PC-9 (cell line): ENCODE data around the gene CYFIP2. TPM values are rescaled to one million over a fixed set of nuclear protein-coding genes. Genes with fewer than 3 reads are reported as not detected.
A peak's percentile ranks its signal among the peaks of the same experiment; 100 is the strongest.

Source experiments
- BruUV-seq: library from RNA; stranded (reverse); fragments of 400-500 nt; replicated peaks from 2 replicates; lab custom pipeline; 2021; lab: Mats Ljungman, UMichigan
- CTCF ChIA-PET: fragments of 300-600 bp; sonication (Branson Sonifier 250); formaldehyde crosslinking; loops from one replicate; lab custom pipeline; 2022; ENCODE audit warnings: antibody characterized with exemption; lab: Charles Lee
- POLR2A ChIA-PET: fragments of 300-600 bp; sonication (Branson Sonifier 250); formaldehyde crosslinking; loops from one replicate; lab custom pipeline; 2022; ENCODE audit warnings: antibody characterized with exemption; ENCODE audit not compliant: unreplicated experiment; lab: Charles Lee
- DNase-seq, 2 experiments: peaks; one replicate each; pipeline versions ENCODE4 v3.0.0 to v3.0.0-alpha.2; 2015 to 2022; ENCODE audit warnings: mixed read lengths in 1 of 2
- H2AFZ ChIP-seq: fragments of 200-600 bp; sonication (generic); 2 replicates; pipeline ENCODE4 v1.8.1; 2017; ENCODE audit warnings: antibody characterized with exemption
- H3F3A ChIP-seq: fragments of 200-600 bp; sonication (generic); 2 replicates; pipeline ENCODE4 v1.8.1; 2017; ENCODE audit warnings: antibody characterized with exemption, mild to moderate bottlenecking, low read depth; ENCODE audit not compliant: insufficient read depth
- H3K27ac ChIP-seq: fragments of 200-600 bp; sonication (generic); 2 replicates; pipeline ENCODE4 v1.6.1; 2016; ENCODE audit warnings: mixed run types
- H3K27me3 ChIP-seq: fragments of 200-600 bp; sonication (generic); 2 replicates; pipeline ENCODE4 v1.6.1; 2016; ENCODE audit warnings: low read depth, mixed run types; ENCODE audit not compliant: insufficient read depth
- H3K36me3 ChIP-seq: fragments of 200-600 bp; sonication (generic); 2 replicates; pipeline ENCODE4 v1.6.1; 2016; ENCODE audit warnings: low read depth, mixed run types
- H3K4me1 ChIP-seq: fragments of 200-600 bp; sonication (generic); replicated peaks from 2 replicates; pipeline ENCODE4 v1.6.1; 2016; ENCODE audit warnings: mixed run types; ENCODE audit not compliant: insufficient read depth
- H3K4me2 ChIP-seq: fragments of 200-600 bp; sonication (generic); 2 replicates; pipeline ENCODE4 v1.6.1; 2017; ENCODE audit warnings: mixed run types
- H3K4me3 ChIP-seq: fragments of 200-600 bp; sonication (generic); 2 replicates; pipeline ENCODE4 v1.6.1; 2016; ENCODE audit warnings: mixed run types
- H3K79me2 ChIP-seq: fragments of 200-600 bp; sonication (generic); 2 replicates; pipeline ENCODE4 v1.6.1; 2017; ENCODE audit warnings: low read depth, mixed run types
- H3K9me2 ChIP-seq: fragments of 200-600 bp; sonication (generic); 2 replicates; pipeline ENCODE4 v1.8.1; 2017; ENCODE audit warnings: mild to moderate bottlenecking; ENCODE audit not compliant: insufficient read depth
- H3K9me3 ChIP-seq: fragments of 200-600 bp; sonication (generic); 2 replicates; pipeline ENCODE4 v1.8.1; 2016; ENCODE audit warnings: low read depth; ENCODE audit not compliant: insufficient read depth
- H4K20me1 ChIP-seq: fragments of 200-600 bp; sonication (generic); 2 replicates; pipeline ENCODE4 v1.8.1; 2017; ENCODE audit not compliant: insufficient read depth
- CTCF ChIP-seq: fragments of 200-600 bp; sonication (generic); conservative IDR thresholded peaks from 2 replicates; pipeline ENCODE4 v1.6.1; 2017; ENCODE audit warnings: mixed run types, antibody characterized with exemption, mild to moderate bottlenecking, moderate library complexity
- EZH2 ChIP-seq: fragments of 200-600 bp; sonication (generic); IDR thresholded peaks from 2 replicates; pipeline ENCODE4 v1.8.0; 2017; ENCODE audit warnings: antibody characterized with exemption, low read depth
- intact Hi-C: fragments of 100-400 bp; cut with micrococcal nuclease; formaldehyde crosslinking; loops from one replicate; pipeline ENCODE4 v1.10.0; 2022; ENCODE audit not compliant: unreplicated experiment
- total RNA-seq: library from RNA; stranded (reverse); gene quantifications from 2 replicates; pipeline ENCODE4 v1.2.3, GENCODE V29; 2021

Gene CYFIP2
- total RNA-seq, 1 experiment from 2014 or later: not detected

GRCh38 chr5:157266286-157267007 lies 524 bp downstream of the CYFIP2 start:
- ChIA-PET POLR2A (no interaction called here), CTCF (no interaction called here)
- H3K9me2 ChIP-seq: no peaks in the 10 kb centered on the region
- no TSS peak for BruUV-seq
- H3K4me3 ChIP-seq: no peak overlapping the region
- no peak overlapping the region for H3K4me2 ChIP-seq
- H3K27me3 ChIP-seq: peaks cover 30% of the 10 kb centered on the region
- intact Hi-C loops: loop anchor here (10.0 kb wide), 1 partner anchor 122 kb away; the partner anchor contains the start of gene MED7
- H3K79me2 ChIP-seq: no peaks in the 10 kb centered on the region
- H2AFZ ChIP-seq: no peak overlapping the region
- no peaks in the 10 kb centered on the region for H4K20me1 ChIP-seq
- H3K4me1 ChIP-seq: no peaks in the 10 kb centered on the region
- no peaks in the 10 kb centered on the region for H3K36me3 ChIP-seq
- DNase-seq: peak in 1 of 2 experiments; percentile 10
- no peak overlapping the region for H3K27ac ChIP-seq
- H3K9me3 ChIP-seq: no peaks in the 10 kb centered on the region
- no peak for TF ChIP-seq CTCF
- TF ChIP-seq EZH2: no peak
- H3F3A ChIP-seq: no peaks in the 10 kb centered on the region

- no peaks in the 10 kb centered on the region for H4K20me1 ChIP-seq
- H3K4me1 ChIP-seq: no peaks in the 10 kb centered on the region
- no peaks in the 10 kb centered on the region for H3K79me2 ChIP-seq
- no TSS peak for BruUV-seq
- no peak for TF ChIP-seq EZH2
- no peak for TF ChIP-seq CTCF
- H2AFZ ChIP-seq: no peak overlapping the region
- POLR2A ChIA-PET: no interaction called here
- no peak overlapping the region for H3K4me3 ChIP-seq
- H3K27me3 ChIP-seq: peaks cover 30% of the 10 kb centered on the region
- intact Hi-C loops: loop anchor here (10.0 kb wide), 1 partner anchor 122 kb away; the partner anchor contains the start of gene MED7
- CTCF ChIA-PET: no interaction called here
- no peaks in the 10 kb centered on the region for H3K9me2 ChIP-seq
- no peak overlapping the region for H3K27ac ChIP-seq
- H3K36me3 ChIP-seq: no peaks in the 10 kb centered on the region
- no peaks in the 10 kb centered on the region for H3F3A ChIP-seq
- no peak overlapping the region for H3K4me2 ChIP-seq
- no peak for DNase-seq
- H3K9me3 ChIP-seq: no peaks in the 10 kb centered on the region
Measured at GRCh38 chr5:157267025-157267424, 1.1 kb downstream of the CYFIP2 start.

GRCh38 chr5:157267761-157268480 lies 2.0 kb downstream of the CYFIP2 start:
- no peak for TF ChIP-seq EZH2
- TF ChIP-seq CTCF: no peak

More at GRCh38 chr5:157267761-157268480, 2.0 kb downstream of the CYFIP2 start:
- POLR2A ChIA-PET: no interaction called here
- Histone ChIP-seq H3K4me3 (no peak overlapping the region), H3K4me1 (no peaks in the 10 kb centered on the region), H2AFZ (no peak overlapping the region), H3K36me3 (no peaks in the 10 kb centered on the region), H3K79me2 (no peaks in the 10 kb centered on the region), H3K9me3 (no peaks in the 10 kb centered on the region), H3K27me3 (peaks cover 30% of the 10 kb centered on the region), H3K9me2 (no peaks in the 10 kb centered on the region), H3K27ac (no peak overlapping the region), H3F3A (no peaks in the 10 kb centered on the region), H4K20me1 (no peaks in the 10 kb centered on the region), H3K4me2 (no peak overlapping the region)
- no peak for DNase-seq
- intact Hi-C loops: loop anchor here (10.0 kb wide), 1 partner anchor 123 kb away; the partner anchor contains the start of gene MED7
- no TSS peak for BruUV-seq
- CTCF ChIA-PET: no interaction called here
